ENCODE measurements around the gene PSD2.

DNA sequence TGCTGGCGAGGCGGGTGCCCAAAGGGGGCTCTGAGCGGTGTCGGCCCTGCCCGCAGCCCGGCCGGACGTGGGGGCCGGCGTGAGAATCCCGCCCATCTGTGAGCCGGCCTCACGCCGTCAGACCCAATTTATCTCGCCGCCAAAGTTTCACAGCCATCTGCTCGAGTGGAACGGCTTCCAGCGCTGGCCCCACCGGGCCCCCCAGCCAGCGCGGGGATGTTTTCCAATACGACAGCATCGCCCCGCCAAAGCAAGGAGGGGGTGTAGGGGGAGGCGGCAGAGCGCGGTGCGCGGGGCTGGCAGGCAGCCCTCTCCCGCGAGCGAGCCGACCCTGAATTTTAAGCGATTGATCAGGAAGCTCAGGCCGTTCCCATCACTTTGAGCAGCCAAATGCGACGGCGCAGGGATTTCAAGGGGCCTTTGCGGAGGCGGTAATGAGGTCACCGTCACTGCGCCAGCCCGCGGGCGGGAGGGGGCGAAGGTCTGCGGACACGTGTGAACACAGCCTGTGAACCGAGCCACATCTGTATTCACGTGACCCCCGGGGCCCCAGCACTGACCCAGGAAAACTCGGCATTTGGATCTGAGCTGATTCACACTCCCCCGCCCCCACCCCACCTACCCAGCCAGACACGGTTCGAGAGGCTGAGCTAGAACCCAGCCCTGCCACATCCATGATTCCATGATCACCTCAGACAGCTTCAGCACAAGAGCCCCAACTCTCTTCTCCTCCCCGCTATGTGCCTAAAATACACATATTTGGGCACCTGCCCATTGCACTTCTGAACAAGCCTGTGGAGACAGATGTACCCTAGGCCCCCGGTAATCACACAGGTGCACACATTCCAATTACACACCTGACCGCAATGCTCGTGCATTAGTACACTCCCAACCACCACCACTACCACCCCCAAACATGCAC, 47.8 kb upstream of the PSD2 start:
- no peak for TF ChIP-seq POLR2A (IDR thresholded peaks at IDR 0.05; ENCODE audit: low read length)
- no peak for TF ChIP-seq GATA1 (IDR thresholded peaks at IDR 0.05; ENCODE audit: low read depth, low read length)

Data from erythroblast (primary cell).